NB4 (cell line): ENCODE data around the gene TMED4.

Experiments used
- MYC ChIP-seq: IDR thresholded peaks from 2 replicates; pipeline ENCODE4 v1.6.1; 2011; ENCODE audit warnings: low read depth, low read length
- TF ChIP-seq, protein P1 (sequence below): IDR thresholded peaks from one replicate; pipeline ENCODE4 v1.5.1; 2012; ENCODE audit warnings: low read depth, low read length

DNA sequence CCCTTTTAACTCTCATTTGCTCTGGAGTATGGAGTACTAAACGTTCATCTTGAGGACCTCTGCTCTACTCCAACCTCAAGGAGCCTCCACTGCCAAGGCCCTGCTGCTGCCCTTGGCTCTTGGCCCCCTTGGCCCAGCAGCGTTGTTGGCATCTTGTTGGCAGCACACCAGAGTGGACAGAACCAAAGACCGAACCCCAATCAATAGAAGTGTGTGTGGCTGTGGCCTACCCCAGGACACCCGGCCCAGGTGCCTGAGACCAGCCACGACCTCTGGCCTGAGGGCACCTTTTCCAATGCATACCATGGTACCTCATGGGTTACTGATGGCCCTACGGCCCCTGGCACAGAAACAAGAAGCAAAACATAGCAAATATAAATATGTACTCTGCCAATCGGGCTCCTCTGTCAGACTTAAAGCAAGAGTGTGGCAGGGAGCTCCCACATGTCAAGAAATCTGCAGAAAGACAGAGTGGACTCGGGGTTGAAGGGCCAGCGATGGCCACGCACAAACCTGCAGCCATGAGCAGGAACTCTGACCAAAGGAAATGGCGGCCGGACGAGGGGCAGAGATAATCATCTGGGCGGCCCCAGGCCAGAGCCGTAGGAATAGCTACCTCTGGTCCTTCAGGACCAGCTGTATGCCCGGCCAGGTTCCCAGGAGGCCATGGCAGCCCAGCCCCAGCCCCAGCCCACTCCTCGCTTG is 43.8 kb downstream of the TMED4 start:
- TF ChIP-seq, protein P1, sequence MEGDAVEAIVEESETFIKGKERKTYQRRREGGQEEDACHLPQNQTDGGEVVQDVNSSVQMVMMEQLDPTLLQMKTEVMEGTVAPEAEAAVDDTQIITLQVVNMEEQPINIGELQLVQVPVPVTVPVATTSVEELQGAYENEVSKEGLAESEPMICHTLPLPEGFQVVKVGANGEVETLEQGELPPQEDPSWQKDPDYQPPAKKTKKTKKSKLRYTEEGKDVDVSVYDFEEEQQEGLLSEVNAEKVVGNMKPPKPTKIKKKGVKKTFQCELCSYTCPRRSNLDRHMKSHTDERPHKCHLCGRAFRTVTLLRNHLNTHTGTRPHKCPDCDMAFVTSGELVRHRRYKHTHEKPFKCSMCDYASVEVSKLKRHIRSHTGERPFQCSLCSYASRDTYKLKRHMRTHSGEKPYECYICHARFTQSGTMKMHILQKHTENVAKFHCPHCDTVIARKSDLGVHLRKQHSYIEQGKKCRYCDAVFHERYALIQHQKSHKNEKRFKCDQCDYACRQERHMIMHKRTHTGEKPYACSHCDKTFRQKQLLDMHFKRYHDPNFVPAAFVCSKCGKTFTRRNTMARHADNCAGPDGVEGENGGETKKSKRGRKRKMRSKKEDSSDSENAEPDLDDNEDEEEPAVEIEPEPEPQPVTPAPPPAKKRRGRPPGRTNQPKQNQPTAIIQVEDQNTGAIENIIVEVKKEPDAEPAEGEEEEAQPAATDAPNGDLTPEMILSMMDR = no peak
- no peak for TF ChIP-seq MYC
